ENCODE measurements around the gene ZBTB20. TPM values are rescaled to one million over a fixed set of nuclear protein-coding genes. Genes with fewer than 3 reads are reported as not detected.

Gene ZBTB20
- total and polyA plus RNA-seq, 2 donors (not counting 1 experiment from before 2014, with no cell fraction given): 4.0 to 22.5 TPM

GRCh38 chr3:115042351-115042750 lies 104.7 kb downstream of the ZBTB20 start:
- no peak overlapping the region for H3K4me3 ChIP-seq (replicated peaks in 1 of 4; ENCODE audit: control extremely low read depth in 1 of 4, insufficient read depth in 1 of 4, low read depth in 3 of 4, low read length in 4 of 4)
- no peaks in the 10 kb centered on the region for H4K20me1 ChIP-seq (ENCODE audit: control insufficient read depth, extremely low read depth, insufficient read depth, low read length)
- H3K9me3 ChIP-seq (ENCODE audit: control insufficient read depth, insufficient read depth, low read depth, low read length): no peaks in the 10 kb centered on the region
- no peaks in the 10 kb centered on the region for H3K36me3 ChIP-seq (ENCODE audit: control insufficient read depth, insufficient read depth, low read length)
- no peak overlapping the region for H2AFZ ChIP-seq (ENCODE audit: low read length)
- TF ChIP-seq EZH2 (IDR thresholded peaks at IDR 0.05; ENCODE audit: low read length, missing control alignments) (no peak), CTCF (conservative IDR thresholded peaks at IDR 0.05 in 1 of 2, IDR thresholded peaks at IDR 0.05 in 1 of 2; ENCODE audit: low read depth in 1 of 2, low read length in 2 of 2) (no peak)
- peak overlapping the region; percentile 11 for H3K4me2 ChIP-seq (ENCODE audit: extremely low read depth, insufficient read depth, low read length)
- DNase-seq (ENCODE audit: low read depth in 2 of 2): peak; percentile 15 to 19
- H3K27me3 ChIP-seq (ENCODE audit: control insufficient read depth, insufficient read depth, low read length): no peaks in the 10 kb centered on the region
- no peak overlapping the region for H3K9ac ChIP-seq (ENCODE audit: insufficient read depth, low read length)
- no peaks in the 10 kb centered on the region for H3K79me2 ChIP-seq (ENCODE audit: control insufficient read depth, insufficient read depth, low read length)
- H3K4me1 ChIP-seq (ENCODE audit: control insufficient read depth, extremely low read depth, insufficient read depth, low read length): no peaks in the 10 kb centered on the region
- no peak overlapping the region for H3K27ac ChIP-seq (ENCODE audit: insufficient read depth, low read length)

GRCh38 chr3:115040673-115041286 lies 106.3 kb downstream of the ZBTB20 start:
- Histone ChIP-seq H3K79me2 (ENCODE audit: control insufficient read depth, insufficient read depth, low read length) (no peaks in the 10 kb centered on the region), H3K36me3 (ENCODE audit: control insufficient read depth, insufficient read depth, low read length) (no peaks in the 10 kb centered on the region), H3K9ac (ENCODE audit: insufficient read depth, low read length) (no peak overlapping the region), H3K4me1 (ENCODE audit: control insufficient read depth, extremely low read depth, insufficient read depth, low read length) (no peaks in the 10 kb centered on the region), H3K4me3 (replicated peaks in 1 of 4; ENCODE audit: control extremely low read depth in 1 of 4, insufficient read depth in 1 of 4, low read depth in 3 of 4, low read length in 4 of 4) (no peak overlapping the region), H2AFZ (ENCODE audit: low read length) (no peak overlapping the region), H3K4me2 (ENCODE audit: extremely low read depth, insufficient read depth, low read length) (no peak overlapping the region), H4K20me1 (ENCODE audit: control insufficient read depth, extremely low read depth, insufficient read depth, low read length) (no peaks in the 10 kb centered on the region), H3K9me3 (ENCODE audit: control insufficient read depth, insufficient read depth, low read depth, low read length) (no peaks in the 10 kb centered on the region), H3K27me3 (ENCODE audit: control insufficient read depth, insufficient read depth, low read length) (no peaks in the 10 kb centered on the region), H3K27ac (ENCODE audit: insufficient read depth, low read length) (no peak overlapping the region)
- peak; percentile 36 to 62 for DNase-seq (ENCODE audit: low read depth in 2 of 2)
- TF ChIP-seq EZH2 (IDR thresholded peaks at IDR 0.05; ENCODE audit: low read length, missing control alignments): no peak
- peak; percentile 67 to 68 for TF ChIP-seq CTCF (conservative IDR thresholded peaks at IDR 0.05 in 1 of 2, IDR thresholded peaks at IDR 0.05 in 1 of 2; ENCODE audit: low read depth in 1 of 2, low read length in 2 of 2)

- H2AFZ ChIP-seq (ENCODE audit: low read length): no peak overlapping the region
- DNase-seq (ENCODE audit: low read depth in 2 of 2): no peak
These were observed 106.8 kb downstream of the ZBTB20 start for GRCh38 chr3:115040246-115040645.

More at GRCh38 chr3:115040246-115040645, 106.8 kb downstream of the ZBTB20 start:
- Histone ChIP-seq H3K36me3 (ENCODE audit: control insufficient read depth, insufficient read depth, low read length) (no peaks in the 10 kb centered on the region), H3K79me2 (ENCODE audit: control insufficient read depth, insufficient read depth, low read length) (no peaks in the 10 kb centered on the region), H3K9me3 (ENCODE audit: control insufficient read depth, insufficient read depth, low read depth, low read length) (no peaks in the 10 kb centered on the region), H3K4me3 (replicated peaks in 1 of 4; ENCODE audit: control extremely low read depth in 1 of 4, insufficient read depth in 1 of 4, low read depth in 3 of 4, low read length in 4 of 4) (no peak overlapping the region), H3K4me1 (ENCODE audit: control insufficient read depth, extremely low read depth, insufficient read depth, low read length) (no peaks in the 10 kb centered on the region), H3K27me3 (ENCODE audit: control insufficient read depth, insufficient read depth, low read length) (no peaks in the 10 kb centered on the region), H3K9ac (ENCODE audit: insufficient read depth, low read length) (no peak overlapping the region), H3K27ac (ENCODE audit: insufficient read depth, low read length) (no peak overlapping the region), H3K4me2 (ENCODE audit: extremely low read depth, insufficient read depth, low read length) (no peak overlapping the region), H4K20me1 (ENCODE audit: control insufficient read depth, extremely low read depth, insufficient read depth, low read length) (no peaks in the 10 kb centered on the region)
- TF ChIP-seq CTCF (conservative IDR thresholded peaks at IDR 0.05 in 1 of 2, IDR thresholded peaks at IDR 0.05 in 1 of 2; ENCODE audit: low read depth in 1 of 2, low read length in 2 of 2) (no peak), EZH2 (IDR thresholded peaks at IDR 0.05; ENCODE audit: low read length, missing control alignments) (no peak)
